ENCODE results near the gene LRCH4. TPM values are rescaled to one million over a fixed set of nuclear protein-coding genes. Genes with fewer than 3 reads are reported as not detected.

The LRCH4 gene
- total RNA-seq, 2 donors from 2014 or later, result 23.0 to 46.2 TPM

DNA sequence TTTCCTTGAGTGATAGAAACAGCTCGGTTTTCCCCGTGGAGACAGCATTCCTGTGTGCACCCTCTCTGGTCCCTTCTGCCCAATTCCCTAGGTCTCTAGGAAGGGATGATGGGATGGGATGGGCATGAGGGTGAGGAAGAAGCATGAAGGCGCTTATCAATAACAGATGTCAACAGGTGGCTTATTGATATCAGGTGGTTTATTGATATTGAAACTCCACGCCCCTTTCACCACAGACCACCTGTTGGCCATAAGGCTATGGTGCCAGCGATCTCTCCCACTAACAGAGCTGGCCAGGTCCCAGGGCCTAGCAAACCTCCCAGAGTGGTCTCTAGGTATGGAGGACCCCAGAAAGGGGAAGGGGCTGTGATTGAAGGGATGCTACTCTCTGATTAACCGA, 34.3 kb upstream of the LRCH4 start:
- Histone ChIP-seq H3K4me3 (no peak overlapping the region), H3K36me3 (no peaks in the 10 kb centered on the region), H3K9me3 (no peaks in the 10 kb centered on the region), H3K4me1 (no peaks in the 10 kb centered on the region), H3K27ac (no peak overlapping the region), H3K27me3 (no peaks in the 10 kb centered on the region)
- TF ChIP-seq, protein P1, sequence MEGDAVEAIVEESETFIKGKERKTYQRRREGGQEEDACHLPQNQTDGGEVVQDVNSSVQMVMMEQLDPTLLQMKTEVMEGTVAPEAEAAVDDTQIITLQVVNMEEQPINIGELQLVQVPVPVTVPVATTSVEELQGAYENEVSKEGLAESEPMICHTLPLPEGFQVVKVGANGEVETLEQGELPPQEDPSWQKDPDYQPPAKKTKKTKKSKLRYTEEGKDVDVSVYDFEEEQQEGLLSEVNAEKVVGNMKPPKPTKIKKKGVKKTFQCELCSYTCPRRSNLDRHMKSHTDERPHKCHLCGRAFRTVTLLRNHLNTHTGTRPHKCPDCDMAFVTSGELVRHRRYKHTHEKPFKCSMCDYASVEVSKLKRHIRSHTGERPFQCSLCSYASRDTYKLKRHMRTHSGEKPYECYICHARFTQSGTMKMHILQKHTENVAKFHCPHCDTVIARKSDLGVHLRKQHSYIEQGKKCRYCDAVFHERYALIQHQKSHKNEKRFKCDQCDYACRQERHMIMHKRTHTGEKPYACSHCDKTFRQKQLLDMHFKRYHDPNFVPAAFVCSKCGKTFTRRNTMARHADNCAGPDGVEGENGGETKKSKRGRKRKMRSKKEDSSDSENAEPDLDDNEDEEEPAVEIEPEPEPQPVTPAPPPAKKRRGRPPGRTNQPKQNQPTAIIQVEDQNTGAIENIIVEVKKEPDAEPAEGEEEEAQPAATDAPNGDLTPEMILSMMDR (IDR thresholded peaks at IDR 0.05), result no peak
- no peak for DNase-seq (ENCODE audit: low spot score)

DNA sequence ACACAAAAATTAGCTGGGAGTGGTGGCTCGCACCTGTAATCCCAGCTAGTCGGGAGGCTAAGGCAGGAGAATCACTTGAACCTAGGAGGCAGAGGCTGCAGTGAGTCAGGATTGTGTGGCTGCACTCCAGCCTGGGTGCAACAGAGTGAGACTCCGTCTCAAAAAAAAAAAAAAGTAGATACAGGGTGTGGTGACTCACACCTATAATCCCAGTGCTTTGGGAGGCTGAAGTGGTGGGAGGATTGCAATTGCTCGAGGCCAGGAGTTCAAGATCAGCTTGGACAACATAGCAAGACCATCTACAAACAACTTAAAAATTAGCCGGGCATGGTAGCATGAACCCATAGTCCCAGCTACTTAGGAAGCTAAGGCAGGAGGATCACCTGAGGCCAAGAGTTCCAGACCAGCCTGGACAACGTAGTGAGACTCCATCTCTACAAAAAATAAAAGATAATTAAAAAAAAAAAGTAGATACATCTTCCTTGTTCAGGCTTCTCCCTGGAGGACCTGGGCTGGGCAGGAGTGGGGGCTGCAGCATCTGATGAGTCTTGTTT, 28.5 kb upstream of the LRCH4 start:
- H3K9me3 ChIP-seq, result no peaks in the 10 kb centered on the region
- H3K4me3 ChIP-seq, result no peak overlapping the region
- no peaks in the 10 kb centered on the region for H3K36me3 ChIP-seq
- TF ChIP-seq, protein P1 (IDR thresholded peaks at IDR 0.05), result no peak
- DNase-seq (ENCODE audit: low spot score), result no peak
- H3K4me1 ChIP-seq, result peaks cover 0 to 17% of the 10 kb centered on the region in 2 donors
- no peak overlapping the region for H3K27ac ChIP-seq
- no peaks in the 10 kb centered on the region for H3K27me3 ChIP-seq

DNA sequence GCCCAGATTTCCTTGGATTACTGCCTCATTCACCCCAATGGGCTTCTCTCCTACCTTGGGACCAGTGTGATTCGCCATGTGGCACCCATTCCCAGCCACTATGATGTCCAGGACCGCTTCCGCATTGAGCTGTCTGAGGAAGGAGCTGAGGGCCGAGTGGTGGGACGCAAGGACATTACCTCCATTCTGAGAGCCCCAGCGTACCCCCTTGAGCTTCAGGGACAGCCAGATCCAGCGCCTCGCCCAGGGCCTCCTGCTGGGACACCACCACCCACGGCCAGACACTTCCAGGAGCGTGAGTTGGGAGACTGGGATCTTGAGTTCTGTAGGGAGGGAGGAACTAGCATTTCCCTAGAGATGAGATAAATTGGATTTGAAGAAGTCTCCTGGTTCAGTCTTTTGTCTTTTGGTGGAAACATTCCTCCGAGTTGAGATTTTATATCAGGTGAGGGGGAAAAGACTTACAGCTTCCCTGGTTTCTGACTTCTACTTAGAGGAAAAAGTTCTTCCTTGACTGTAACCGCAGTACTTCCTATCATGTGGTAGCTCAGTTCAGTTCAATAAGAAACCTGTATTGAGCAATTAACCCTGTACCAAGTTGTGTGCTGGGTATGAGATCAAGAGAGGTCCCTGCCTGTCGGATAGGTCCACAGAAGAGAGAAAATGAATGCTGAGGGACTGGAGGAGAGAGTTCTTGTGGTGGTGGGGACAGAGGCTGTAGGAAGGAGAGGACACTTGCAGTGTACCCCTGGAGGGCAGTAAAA, 27.7 kb upstream of the LRCH4 start:
- DNase-seq (ENCODE audit: low spot score), result no peak
- TF ChIP-seq, protein P1 (IDR thresholded peaks at IDR 0.05), result no peak
- Histone ChIP-seq H3K27ac (peak overlapping the region in 1 of 2 donors; percentile 95), H3K4me3 (peak overlapping the region in 1 of 2 donors; percentile 70), H3K4me1 (peaks cover 0 to 17% of the 10 kb centered on the region in 2 donors), H3K27me3 (no peaks in the 10 kb centered on the region), H3K9me3 (no peaks in the 10 kb centered on the region), H3K36me3 (no peaks in the 10 kb centered on the region)

DNA sequence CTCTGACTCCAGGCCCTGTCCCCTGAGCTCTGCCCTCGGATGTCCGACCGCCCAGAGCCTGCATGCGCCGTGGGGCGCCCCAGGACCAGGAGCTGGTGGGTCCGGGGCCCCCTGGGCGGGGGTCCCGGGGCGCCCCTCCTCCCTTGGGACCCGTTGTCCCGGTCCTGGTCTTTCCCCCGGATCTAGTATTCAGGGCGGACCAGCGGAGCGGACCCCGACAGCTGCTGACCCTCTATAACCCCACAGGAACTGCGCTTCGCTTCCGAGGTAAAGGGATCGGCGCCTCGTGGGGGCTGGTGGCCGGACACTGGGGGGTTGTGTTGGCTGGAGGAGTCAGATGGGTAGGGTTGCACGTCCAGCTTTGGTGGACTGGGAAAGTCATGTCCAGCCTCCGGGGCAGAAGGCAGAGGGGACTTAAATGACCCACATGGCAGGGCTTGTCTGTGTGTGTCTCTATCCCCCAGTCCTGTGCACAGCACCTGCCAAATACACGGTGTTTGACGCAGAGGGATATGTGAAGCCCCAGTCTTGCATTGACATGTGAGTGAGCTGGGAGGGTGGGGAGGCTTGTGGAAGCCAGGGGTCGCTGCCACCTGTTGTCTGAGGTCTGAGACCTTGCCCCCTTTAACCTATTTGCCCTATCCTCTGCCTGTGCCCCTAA, 26.9 kb upstream of the LRCH4 start:
- TF ChIP-seq, protein P1 (IDR thresholded peaks at IDR 0.05), result no peak
- H3K4me3 ChIP-seq, result peak overlapping the region; percentile 66 to 70
- H3K27ac ChIP-seq, result peak overlapping the region; percentile 89 to 95
- H3K36me3 ChIP-seq, result no peaks in the 10 kb centered on the region
- no peaks in the 10 kb centered on the region for H3K9me3 ChIP-seq
- H3K4me1 ChIP-seq, result peaks cover 0 to 17% of the 10 kb centered on the region in 2 donors
- H3K27me3 ChIP-seq, result no peaks in the 10 kb centered on the region
- DNase-seq (ENCODE audit: low spot score), result no peak

DNA sequence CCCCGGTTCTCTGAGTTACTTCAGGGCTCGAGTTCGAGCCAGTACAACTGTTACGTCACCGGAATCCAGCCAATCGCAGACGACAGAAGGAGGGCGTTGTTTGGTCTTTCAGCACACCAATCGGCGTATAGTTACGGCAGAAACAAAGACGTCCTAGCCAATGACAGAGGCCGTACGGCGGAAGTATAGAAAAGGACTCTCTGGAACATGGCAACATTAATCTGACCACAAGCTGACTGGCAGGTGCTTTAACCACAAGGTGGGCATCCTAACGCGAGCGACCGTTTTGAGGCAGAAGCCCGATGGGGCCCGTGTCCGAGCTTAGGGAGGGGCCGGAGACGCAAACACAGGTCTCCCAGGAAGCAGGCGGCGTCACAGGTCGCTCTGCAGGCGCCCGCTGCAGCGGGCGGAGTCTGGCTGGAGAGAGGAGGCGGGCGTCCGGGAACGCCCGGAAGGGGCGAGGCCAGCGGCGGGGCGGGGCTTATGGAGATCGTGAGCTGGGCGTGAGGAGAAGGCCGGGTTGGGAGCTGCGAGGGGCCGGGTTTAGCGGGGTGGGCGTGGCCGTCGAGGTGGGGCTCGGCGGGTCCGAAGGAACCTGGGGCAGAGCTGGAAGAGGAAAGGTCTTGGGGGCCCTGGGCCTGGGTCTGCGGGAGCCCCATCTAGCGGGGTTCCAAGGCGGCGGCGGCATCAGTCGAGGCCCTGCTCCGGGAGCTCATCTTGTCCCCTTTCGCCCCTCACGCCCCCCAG, 26.2 kb upstream of the LRCH4 start, which contains the start of gene MOSPD3:
Gene MOSPD3, plus strand, starts transcription at position 558 of the 747 bp plus-strand sequence. CDS start 252 bp downstream, outside the sequence.
- H3K27ac ChIP-seq, result peak within 1 kb of the TSS; percentile 89 to 95
- TF ChIP-seq, protein P1 (IDR thresholded peaks at IDR 0.05), result no peak
- H3K4me1 ChIP-seq, result peaks cover 0 to 17% of the 10 kb centered on the region in 2 donors
- no peaks in the 10 kb centered on the region for H3K36me3 ChIP-seq
- H3K27me3 ChIP-seq, result no peaks in the 10 kb centered on the region
- H3K9me3 ChIP-seq, result no peaks in the 10 kb centered on the region
- peak; percentile 100 for DNase-seq (ENCODE audit: low spot score)
- peak within 1 kb of the TSS; percentile 66 to 70 for H3K4me3 ChIP-seq

Data from right atrium auricular region (tissue), 2 donors.